Heart left ventricle (tissue), 16 donors: ENCODE results near the gene SETD1A. TPM values are rescaled to one million over a fixed set of nuclear protein-coding genes. Genes with fewer than 3 reads are reported as not detected.

Experiments used
- ATAC-seq, 4 donors: fragments of 200-7000 bp; cut with Tn5 transposase; one replicate each; pipeline ENCODE4 v1.9.1; 2020 to 2022; ENCODE audit warnings: moderate library complexity in 4 of 4, mild to moderate bottlenecking in 3 of 4, moderate number of reproducible peaks in 1 of 4
- DNase-seq, 5 donors: peaks; one replicate each; pipeline ENCODE4 v3.0.0-alpha.2; 2020
- H3K27ac ChIP-seq, 12 donors: fragments of 200-600 bp; sonication (generic) in 4 of 12; one replicate each; pipeline versions ENCODE4 v1.5.0 to v1.8.0; 2016 to 2022; ENCODE audit warnings: mild to moderate bottlenecking in 2 of 12
- H3K27me3 ChIP-seq, 9 donors: fragments of 200-600 bp; sonication (generic) in 2 of 9; one replicate each; pipeline versions ENCODE4 v1.5.1 to v1.8.0; 2016 to 2022; ENCODE audit warnings: mild to moderate bottlenecking in 3 of 9
- H3K36me3 ChIP-seq, 9 donors: fragments of 200-600 bp; sonication (generic) in 2 of 9; one replicate each; pipeline versions ENCODE4 v1.5.0 to v1.8.0; 2018 to 2022; ENCODE audit warnings: mild to moderate bottlenecking in 2 of 9
- H3K4me1 ChIP-seq, 12 donors: fragments of 200-600 bp; sonication (generic) in 4 of 12; one replicate each; pipeline versions ENCODE4 v1.5.0 to v1.8.0; 2016 to 2022; ENCODE audit warnings: mild to moderate bottlenecking in 3 of 12
- H3K4me3 ChIP-seq, 12 donors: fragments of 200-600 bp; sonication (generic) in 4 of 12; one replicate each; pipeline versions ENCODE4 v1.5.0 to v1.8.0; 2017 to 2022; ENCODE audit warnings: mild to moderate bottlenecking in 9 of 12, moderate library complexity in 4 of 12
- H3K9me3 ChIP-seq, 12 donors: fragments of 200-600 bp; sonication (generic) in 4 of 12; one replicate each; pipeline versions ENCODE4 v1.5.0 to v1.8.0; 2016 to 2022; ENCODE audit warnings: mild to moderate bottlenecking in 1 of 12
- POLR2A ChIP-seq, 2 donors: fragments of 450-650 bp; IDR thresholded peaks; one replicate each; pipeline ENCODE4 v1.6.1; 2017; ENCODE audit warnings: antibody characterized with exemption in 2 of 2, mild to moderate bottlenecking in 2 of 2, moderate library complexity in 2 of 2
- WGBS, 4 donors: extraction: QIAGEN DNeasy Blood & Tissue Kit in 2 of 4; methylation state at CpG; one replicate each; pipeline versions ENCODE4 v1.1.5 to v1.1.7; 2013 to 2018; 5-methylcytosine and 5-hydroxymethylcytosine counted together
- intact Hi-C, 10 donors: fragments of 100-400 bp; cut with DNase I; formaldehyde crosslinking; loops; one replicate each; pipeline versions ENCODE4 v1.11.1 to v1.14.2; 2022
- polyA plus RNA-seq, 2 donors: library from polyadenylated mRNA; stranded (reverse); fragments of 200-250 nt; gene quantifications; one replicate each; pipeline ENCODE4 v1.2.3, GENCODE V29; 2013
- total RNA-seq, 9 donors: library from RNA; depleted of rRNA in 2 of 9; stranded (reverse); fragments of >200 nt in 2 of 9; fragmentation: NEBNext Ultra II Directional in 3 of 9; extraction: Animal tissue kit (Norgen Biotek cat#: 25700) in 3 of 9; gene quantifications; one replicate each; pipeline versions ENCODE4 v1.1.0 to v1.2.4, GENCODE V29; 2016 to 2023
- TF ChIP-seq, protein P1 (sequence below), 12 donors: fragments of 200-600 bp; sonication (generic) in 4 of 12; IDR thresholded peaks; one replicate each; pipeline versions ENCODE4 v1.5.0 to v1.8.0; 2018 to 2022; ENCODE audit warnings: antibody characterized with exemption in 12 of 12, mild to moderate bottlenecking in 5 of 12
- donor health status: ischemic (EF 13 %, LVEDD 7.1; RV severe dilation, severe dysfunction).
- donor health status: healthy with polysubstance abuse.
- donor health status: DM: no; HTN: yes; CAD: no.
- donor health status: DM: no; HTN: no; CAD: no.
- donor health status: ischemic (EF 25% LVEDD 6.9; RV normal size, moderate dysfunction).
- donor health status: ischemic (EF 25% LVEDD 5.7; RV mildly dilated, moderate dysfunction).
- donor health status: healthy.
- donor health status: DM: yes; HTN: yes; CAD: no.
- donor health status: ischemic (EF 35%, LVEDD 5.7; RV mildly dilated, moderate dysfunction).
- donor health status: nonischemic (EF 11% LVEDD 7.7; RV severe dilation, severe dysfunction).
- donor health status: DM: yes; HTN: yes; CAD: no.
- donor health status: PGD.
- donor health status: ischemic (EF 29% LVEDD 5.4; RV normal size, mild dysfunction).
- donor health status: nonischemic (EF 23%, LVEDD 6.1; RV moderate dilation, normal function).

SETD1A gene
- total and polyA plus RNA-seq, 11 donors = 4.6 to 12.1 (median 9.0) TPM

DNA sequence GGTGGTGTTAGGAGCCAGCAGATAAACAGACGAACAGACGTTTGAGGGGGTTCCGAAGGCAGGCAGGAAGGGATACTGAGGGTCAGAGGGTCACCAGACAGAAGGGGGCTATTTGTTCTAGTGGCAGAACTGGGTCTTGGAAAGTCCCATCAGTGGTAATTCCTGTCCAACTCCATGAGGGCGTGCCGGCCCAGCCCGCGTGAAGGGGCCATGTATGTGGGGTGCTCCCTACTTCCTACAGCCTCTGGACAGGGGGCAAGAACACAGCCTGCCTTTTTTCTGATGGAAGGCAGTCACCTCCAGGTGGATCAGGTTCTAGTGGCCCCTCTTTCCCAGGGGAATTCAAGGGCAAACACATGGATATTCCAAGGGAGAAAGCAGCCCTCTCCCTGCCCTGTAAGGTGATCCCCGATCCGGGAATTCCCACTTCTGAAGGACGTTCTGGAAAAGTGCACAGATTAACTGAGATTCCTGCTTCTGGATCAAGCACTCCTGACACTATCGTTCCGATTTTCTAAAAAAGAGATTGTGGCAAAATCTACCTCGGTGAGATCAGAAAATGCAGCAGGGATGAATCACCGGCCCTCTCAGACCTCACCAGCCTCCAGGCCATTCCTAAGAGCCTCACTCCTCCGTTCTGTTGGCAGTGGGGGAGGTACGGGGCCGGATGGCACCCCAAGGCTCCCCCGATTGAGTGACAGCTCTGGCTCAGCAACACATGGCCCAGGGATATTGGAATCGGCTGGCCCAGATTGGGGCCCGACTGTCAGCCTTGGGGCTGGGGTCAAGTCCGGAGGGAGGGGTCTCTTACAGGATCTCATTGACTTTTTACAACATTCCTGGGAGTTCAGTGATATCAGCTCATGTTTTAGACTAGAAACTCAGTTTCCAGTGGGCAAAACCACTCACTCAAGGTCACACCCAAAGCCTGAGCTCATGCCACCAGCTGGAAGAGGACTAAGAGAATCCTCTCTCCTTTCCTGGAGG is 40.5 kb downstream of the SETD1A start:
- no peak for DNase-seq
- peak overlapping the region; percentile 34 to 65 (median 59) for H3K4me3 ChIP-seq
- no peaks in the 10 kb centered on the region for H3K36me3 ChIP-seq
- no peak for TF ChIP-seq POLR2A (IDR thresholded peaks at IDR 0.05)
- TF ChIP-seq, protein P1, sequence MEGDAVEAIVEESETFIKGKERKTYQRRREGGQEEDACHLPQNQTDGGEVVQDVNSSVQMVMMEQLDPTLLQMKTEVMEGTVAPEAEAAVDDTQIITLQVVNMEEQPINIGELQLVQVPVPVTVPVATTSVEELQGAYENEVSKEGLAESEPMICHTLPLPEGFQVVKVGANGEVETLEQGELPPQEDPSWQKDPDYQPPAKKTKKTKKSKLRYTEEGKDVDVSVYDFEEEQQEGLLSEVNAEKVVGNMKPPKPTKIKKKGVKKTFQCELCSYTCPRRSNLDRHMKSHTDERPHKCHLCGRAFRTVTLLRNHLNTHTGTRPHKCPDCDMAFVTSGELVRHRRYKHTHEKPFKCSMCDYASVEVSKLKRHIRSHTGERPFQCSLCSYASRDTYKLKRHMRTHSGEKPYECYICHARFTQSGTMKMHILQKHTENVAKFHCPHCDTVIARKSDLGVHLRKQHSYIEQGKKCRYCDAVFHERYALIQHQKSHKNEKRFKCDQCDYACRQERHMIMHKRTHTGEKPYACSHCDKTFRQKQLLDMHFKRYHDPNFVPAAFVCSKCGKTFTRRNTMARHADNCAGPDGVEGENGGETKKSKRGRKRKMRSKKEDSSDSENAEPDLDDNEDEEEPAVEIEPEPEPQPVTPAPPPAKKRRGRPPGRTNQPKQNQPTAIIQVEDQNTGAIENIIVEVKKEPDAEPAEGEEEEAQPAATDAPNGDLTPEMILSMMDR (IDR thresholded peaks at IDR 0.05) = no peak
- no peaks in the 10 kb centered on the region for H3K9me3 ChIP-seq
- WGBS, 4 donors = 66 to 73% (median 72%) methylated on average over 20 to 21 of the region's 21 CpGs
- H3K4me1 ChIP-seq = peaks cover 0 to 26% (median 15%) of the 10 kb centered on the region in 12 donors
- H3K27me3 ChIP-seq = no peaks in the 10 kb centered on the region
- H3K27ac ChIP-seq = peak overlapping the region in 10 of 12 donors; percentile 27 to 86 (median 64)
- peak in 1 of 4 donors; percentile 14 for ATAC-seq
- intact Hi-C loops = loop anchor here in 4 of 10 donors (2.0 to 10.0 kb wide), 4 partner anchors 34 to 145 kb away; partner anchors contain the start of gene STX4 (in 4 of the 4)

DNA sequence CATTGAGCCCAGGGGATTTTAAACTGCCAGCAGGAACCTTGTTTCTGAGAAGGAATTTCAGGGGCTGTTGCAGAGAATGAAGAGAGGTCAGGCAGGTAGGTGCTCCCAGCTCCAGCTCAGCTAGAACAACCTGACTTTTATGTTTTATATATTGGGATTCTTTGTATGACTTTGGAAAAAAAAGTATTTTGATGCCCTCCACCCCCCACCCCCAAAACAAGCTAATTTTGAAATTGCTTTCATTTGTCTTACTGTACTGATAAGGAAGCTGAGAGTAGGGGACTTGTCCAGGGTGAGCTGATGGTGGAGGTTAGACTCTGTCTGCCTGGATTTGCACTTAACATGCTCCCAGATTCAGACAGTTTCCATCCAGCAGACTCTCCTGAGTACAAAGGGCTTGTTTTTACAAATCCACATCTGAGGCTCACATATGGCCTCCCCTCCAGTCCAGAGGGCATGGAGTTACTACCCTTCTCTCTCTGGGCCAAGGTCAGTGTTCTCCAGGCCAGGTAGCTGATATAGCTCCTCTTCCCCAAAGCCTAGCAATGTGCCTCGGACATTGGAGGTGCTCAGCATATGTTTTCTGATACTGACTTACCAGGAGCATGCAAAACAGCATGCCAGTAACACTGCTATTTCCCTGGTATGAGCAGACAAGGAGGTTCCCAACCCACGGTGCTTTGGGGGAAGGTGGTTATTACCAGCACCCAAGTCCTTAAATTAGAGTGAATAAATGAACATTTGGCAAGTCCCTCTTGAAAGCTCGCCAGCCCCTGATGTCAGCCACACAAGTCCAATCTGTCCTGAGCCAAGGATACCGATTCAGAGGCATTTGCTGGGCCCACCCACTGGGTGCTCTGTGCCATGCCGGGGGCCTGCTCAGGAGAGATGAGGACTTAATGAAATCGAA is 41.6 kb downstream of the SETD1A start:
- Histone ChIP-seq H3K36me3 (no peaks in the 10 kb centered on the region), H3K4me1 (peaks cover 0 to 26% (median 15%) of the 10 kb centered on the region in 12 donors), H3K9me3 (no peaks in the 10 kb centered on the region), H3K4me3 (no peak overlapping the region), H3K27ac (peak overlapping the region in 4 of 12 donors; percentile 29 to 86 (median 56)), H3K27me3 (no peaks in the 10 kb centered on the region)
- DNase-seq = peak in 1 of 5 donors; percentile 42
- no peak for ATAC-seq
- intact Hi-C loops = loop anchor here in 3 of 10 donors (2.0 to 10.0 kb wide), 3 partner anchors 33 to 66 kb away; partner anchors contain the start of gene STX4 (in 3 of the 3)
- 54 to 67% (median 65%) methylated on average over 6 of the region's 6 CpGs for WGBS, 4 donors
- no peak for TF ChIP-seq POLR2A (IDR thresholded peaks at IDR 0.05)
- TF ChIP-seq, protein P1 (IDR thresholded peaks at IDR 0.05) = no peak

DNA sequence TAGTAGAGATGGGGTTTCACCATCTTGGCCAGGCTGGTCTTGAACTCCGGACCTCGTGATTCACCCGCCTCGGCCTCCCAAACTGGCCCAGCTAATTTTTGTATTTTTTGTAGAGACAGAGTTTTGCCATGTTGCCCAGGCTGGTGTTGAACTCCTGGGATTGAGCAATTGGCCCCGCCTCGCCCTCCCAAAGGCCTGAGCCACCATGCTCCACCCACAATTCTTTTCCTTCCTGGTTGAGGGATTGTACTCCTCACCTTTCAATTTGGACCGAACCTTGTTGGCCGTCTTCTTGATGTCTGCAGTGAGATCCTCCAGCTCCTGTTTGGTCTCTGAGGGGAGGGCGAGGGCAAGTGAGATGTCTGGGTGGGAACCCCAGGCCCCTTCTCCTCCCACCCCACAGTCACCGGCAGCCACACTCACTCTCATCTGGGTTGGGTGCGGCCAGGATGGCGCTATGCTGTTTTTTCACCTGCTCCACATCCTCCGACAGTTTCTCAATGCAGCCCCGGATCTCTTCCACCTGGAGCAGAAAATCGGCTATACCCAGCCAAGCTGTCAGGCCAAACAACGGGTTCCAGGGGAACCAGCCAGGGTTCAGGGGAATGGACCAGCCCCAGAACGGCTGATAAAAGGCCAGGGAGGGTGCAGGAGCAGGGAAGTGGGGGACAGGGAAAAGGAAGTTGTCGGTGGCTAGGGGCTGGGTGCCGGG is 43.3 kb downstream of the SETD1A start:
- H3K36me3 ChIP-seq = no peaks in the 10 kb centered on the region
- TF ChIP-seq POLR2A (IDR thresholded peaks at IDR 0.05) = no peak
- TF ChIP-seq, protein P1 (IDR thresholded peaks at IDR 0.05) = no peak
- H3K27ac ChIP-seq = no peak overlapping the region
- 90 to 92% (median 90%) methylated on average over 19 of the region's 19 CpGs for WGBS, 4 donors
- peaks cover 0 to 26% (median 15%) of the 10 kb centered on the region in 12 donors for H3K4me1 ChIP-seq
- no peak for ATAC-seq
- no peak overlapping the region for H3K4me3 ChIP-seq
- no peaks in the 10 kb centered on the region for H3K27me3 ChIP-seq
- no peaks in the 10 kb centered on the region for H3K9me3 ChIP-seq
- peak in 1 of 5 donors; percentile 8 for DNase-seq
- intact Hi-C loops = no loop called here
